CD4-positive, CD25-positive, alpha-beta regulatory T cell (primary cell): ENCODE results near the gene FRAT1. TPM values are rescaled to one million over a fixed set of nuclear protein-coding genes. Genes with fewer than 3 reads are reported as not detected.

Source experiments
- ATAC-seq, 2 donors: fragments of 150-1000 bp; cut with Tn5 transposase; one replicate each; pipeline ENCODE4 v1.10.0; 2021; ENCODE audit warnings: low read depth in 2 of 2, moderate number of reproducible peaks in 2 of 2, moderate library complexity in 1 of 2
- DNase-seq, 3 donors: peaks; one replicate each; pipeline versions ENCODE4 v3.0.0 to v3.0.0-alpha.2; 2012 to 2022; ENCODE audit warnings: mixed read lengths in 1 of 3
- H3K27ac ChIP-seq: one replicate; pipeline ENCODE4 v1.7.0; 2013; ENCODE audit warnings: mild to moderate bottlenecking, low read length; ENCODE audit not compliant: insufficient read depth, poor library complexity, severe bottlenecking
- H3K27me3 ChIP-seq: one replicate; pipeline ENCODE4 v1.7.0; 2013; ENCODE audit warnings: low read length; ENCODE audit not compliant: control insufficient read depth, insufficient read depth
- H3K36me3 ChIP-seq: one replicate; pipeline ENCODE4 v1.7.0; 2013; ENCODE audit warnings: mild to moderate bottlenecking, low read length, moderate library complexity; ENCODE audit not compliant: control insufficient read depth, insufficient read depth
- H3K4me1 ChIP-seq: 2 replicates; pipeline ENCODE4 v1.7.0; 2013; ENCODE audit warnings: mild to moderate bottlenecking, low read length; ENCODE audit not compliant: insufficient read depth, control insufficient read depth, poor library complexity, severe bottlenecking
- H3K4me3 ChIP-seq: one replicate; pipeline ENCODE4 v1.7.0; 2013; ENCODE audit warnings: low read depth, mild to moderate bottlenecking, low read length, moderate library complexity
- H3K9me3 ChIP-seq, 2 experiments: 1 replicate in 1 of 2; 2 replicates in 1 of 2; pipeline ENCODE4 v1.7.0; 2013; ENCODE audit warnings: low read length in 2 of 2, mild to moderate bottlenecking in 1 of 2, moderate library complexity in 1 of 2; ENCODE audit not compliant: control insufficient read depth in 2 of 2
- H3K27ac Mint-ChIP-seq, 3 donors: one replicate each; pipeline ENCODE4 v1.8.0; 2020 to 2022; ENCODE audit warnings: mild to moderate bottlenecking in 3 of 3, mixed read lengths in 3 of 3, moderate library complexity in 2 of 3
- H3K27me3 Mint-ChIP-seq: one replicate; pipeline ENCODE4 v1.8.0; 2022; ENCODE audit warnings: mild to moderate bottlenecking, mixed read lengths
- H3K36me3 Mint-ChIP-seq: one replicate; pipeline ENCODE4 v1.8.0; 2020; ENCODE audit warnings: mixed read lengths
- H3K4me1 Mint-ChIP-seq, 4 donors: one replicate each; pipeline ENCODE4 v1.8.0; 2020 to 2022; ENCODE audit warnings: mixed read lengths in 4 of 4, mild to moderate bottlenecking in 1 of 4
- H3K4me3 Mint-ChIP-seq, 4 donors: one replicate each; pipeline ENCODE4 v1.8.0; 2020 to 2022; ENCODE audit warnings: mild to moderate bottlenecking in 4 of 4, mixed read lengths in 4 of 4, moderate library complexity in 3 of 4
- H3K9me3 Mint-ChIP-seq, 7 donors: one replicate each; pipeline ENCODE4 v1.8.0; 2020 to 2022; ENCODE audit warnings: mixed read lengths in 7 of 7, mild to moderate bottlenecking in 3 of 7, moderate library complexity in 2 of 7
- polyA plus RNA-seq, 4 donors: library from polyadenylated mRNA; unstranded; fragments of 300-500 nt; fragmentation: Illumina TruSeq; gene quantifications; one replicate each; pipeline ENCODE4 v1.2.3, GENCODE V29; 2021
- total RNA-seq: library from RNA; stranded (reverse); gene quantifications from one replicate; pipeline ENCODE4 v1.2.3, GENCODE V29; 2022

FRAT1 gene
- total and polyA plus RNA-seq, 5 donors from 2014 or later: 5.6 to 28.2 (median 6.5) TPM

- no peaks in the 10 kb centered on the region for H3K9me3 Mint-ChIP-seq
- H3K27ac ChIP-seq: no peak overlapping the region
- H3K4me3 Mint-ChIP-seq: peak overlapping the region in 3 of 4 donors; percentile 10 to 31 (median 14)
- H3K4me1 Mint-ChIP-seq: peaks cover 17 to 65% (median 42%) of the 10 kb centered on the region in 4 donors
- H3K36me3 Mint-ChIP-seq: peaks cover 19% of the 10 kb centered on the region
- peaks cover 23% of the 10 kb centered on the region for H3K4me1 ChIP-seq
- H3K27ac Mint-ChIP-seq: peak overlapping the region; percentile 63 to 73 (median 67)
- H3K9me3 ChIP-seq: no peaks in the 10 kb centered on the region
- H3K27me3 ChIP-seq: no peaks in the 10 kb centered on the region
- H3K36me3 ChIP-seq: peaks cover 14% of the 10 kb centered on the region
- H3K4me3 ChIP-seq: no peak overlapping the region
- ATAC-seq (no peak), DNase-seq (peak in 1 of 3 donors; percentile 26)
- no peaks in the 10 kb centered on the region for H3K27me3 Mint-ChIP-seq
These were observed 8.6 kb downstream of the FRAT1 start for GRCh38 chr10:97327348-97328294.

DNA sequence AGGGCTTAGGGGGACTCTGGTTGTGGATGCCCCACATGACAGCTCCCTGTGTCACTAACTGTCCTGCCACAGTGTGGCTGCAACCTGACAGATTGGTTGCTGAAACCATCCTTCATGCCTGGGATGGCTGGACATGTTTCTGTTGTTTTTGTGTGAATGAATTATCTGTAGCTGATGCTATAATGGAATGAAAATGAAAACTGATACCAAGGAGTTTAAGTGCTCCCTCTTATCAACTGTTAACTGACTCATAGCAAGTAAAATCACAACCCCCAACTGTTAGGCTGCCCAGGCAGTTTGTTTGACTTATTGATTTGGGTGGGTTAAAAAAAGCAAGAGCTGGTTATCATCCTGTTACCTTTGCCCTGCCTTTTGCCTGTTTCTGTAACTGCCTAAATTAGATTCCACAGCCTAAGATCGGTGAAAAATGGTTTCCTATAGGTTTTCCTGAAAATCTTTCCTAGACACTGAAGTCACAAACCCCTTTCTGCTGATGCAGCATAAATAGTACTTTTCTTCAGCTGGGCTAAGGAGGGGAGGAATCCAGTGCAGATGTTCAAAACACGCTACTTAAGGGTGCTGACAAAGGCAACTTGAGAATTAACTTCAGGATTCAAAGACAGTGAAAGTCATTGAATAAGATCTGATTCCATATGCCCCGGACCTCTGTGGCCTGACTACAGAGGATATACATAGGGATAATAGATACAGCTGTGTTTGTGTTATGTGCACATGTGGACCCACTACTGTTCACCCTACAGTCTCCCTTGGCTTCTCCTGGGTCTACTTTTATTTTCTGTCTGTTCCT lies 9.8 kb downstream of the FRAT1 start:
- Histone ChIP-seq H3K9me3 (no peaks in the 10 kb centered on the region), H3K36me3 (peaks cover 14% of the 10 kb centered on the region), H3K4me3 (no peak overlapping the region), H3K27ac (no peak overlapping the region), H3K27me3 (no peaks in the 10 kb centered on the region), H3K4me1 (peaks cover 35% of the 10 kb centered on the region)
- peaks cover 17 to 70% (median 50%) of the 10 kb centered on the region in 4 donors for H3K4me1 Mint-ChIP-seq
- ATAC-seq (no peak), DNase-seq (peak in 1 of 3 donors; percentile 22)
- H3K4me3 Mint-ChIP-seq: peak overlapping the region in 1 of 4 donors; percentile 42
- H3K36me3 Mint-ChIP-seq: peaks cover 25% of the 10 kb centered on the region
- no peaks in the 10 kb centered on the region for H3K9me3 Mint-ChIP-seq
- no peaks in the 10 kb centered on the region for H3K27me3 Mint-ChIP-seq
- H3K27ac Mint-ChIP-seq: peak overlapping the region; percentile 11 to 82 (median 73)

GRCh38 chr10:97329766-97330165 lies 10.7 kb downstream of the FRAT1 start:
- H3K9me3 ChIP-seq: no peaks in the 10 kb centered on the region
- no peaks in the 10 kb centered on the region for H3K9me3 Mint-ChIP-seq

GRCh38 chr10:97331153-97331703 lies 12.2 kb downstream of the FRAT1 start:
- H3K27ac ChIP-seq: no peak overlapping the region
- peaks cover 14% of the 10 kb centered on the region for H3K36me3 ChIP-seq
- ATAC-seq: no peak
- no peaks in the 10 kb centered on the region for H3K9me3 ChIP-seq
- Mint-ChIP-seq H3K4me1 (peaks cover 11 to 73% (median 50%) of the 10 kb centered on the region in 4 donors), H3K27me3 (peaks cover 5% of the 10 kb centered on the region), H3K27ac (peak overlapping the region in 1 of 3 donors; percentile 95), H3K9me3 (no peaks in the 10 kb centered on the region), H3K4me3 (peak overlapping the region; percentile 93 to 97 (median 94)), H3K36me3 (peaks cover 25% of the 10 kb centered on the region)
- peaks cover 2% of the 10 kb centered on the region for H3K27me3 ChIP-seq
- DNase-seq: no peak
- H3K4me1 ChIP-seq: peaks cover 44% of the 10 kb centered on the region
- peak overlapping the region; percentile 92 for H3K4me3 ChIP-seq

More at GRCh38 chr10:97329766-97330165, 10.7 kb downstream of the FRAT1 start:
- DNase-seq (no peak), ATAC-seq (no peak)
- no peak overlapping the region for H3K4me3 ChIP-seq
- peaks cover 14% of the 10 kb centered on the region for H3K36me3 ChIP-seq
- no peak overlapping the region for H3K27ac ChIP-seq
- Mint-ChIP-seq H3K4me3 (peak overlapping the region in 3 of 4 donors; percentile 10 to 97 (median 93)), H3K36me3 (peaks cover 25% of the 10 kb centered on the region), H3K27ac (peak overlapping the region in 1 of 3 donors; percentile 45), H3K4me1 (peaks cover 17 to 70% (median 50%) of the 10 kb centered on the region in 4 donors), H3K27me3 (no peaks in the 10 kb centered on the region)
- H3K27me3 ChIP-seq: no peaks in the 10 kb centered on the region
- H3K4me1 ChIP-seq: peaks cover 37% of the 10 kb centered on the region

- ATAC-seq (no peak), DNase-seq (no peak)
- peaks cover 44% of the 10 kb centered on the region for H3K4me1 ChIP-seq
- peak overlapping the region; percentile 93 to 97 (median 94) for H3K4me3 Mint-ChIP-seq
- H3K9me3 Mint-ChIP-seq: no peaks in the 10 kb centered on the region
- no peaks in the 10 kb centered on the region for H3K9me3 ChIP-seq
- peaks cover 24% of the 10 kb centered on the region for H3K36me3 Mint-ChIP-seq
- H3K36me3 ChIP-seq: peaks cover 14% of the 10 kb centered on the region
- peaks cover 17% of the 10 kb centered on the region for H3K27me3 Mint-ChIP-seq
- H3K27ac Mint-ChIP-seq: peak overlapping the region; percentile 87 to 95 (median 91)
- peak overlapping the region; percentile 92 for H3K4me3 ChIP-seq
- peaks cover 5% of the 10 kb centered on the region for H3K27me3 ChIP-seq
- peak overlapping the region; percentile 55 for H3K27ac ChIP-seq
- peaks cover 8 to 64% (median 42%) of the 10 kb centered on the region in 4 donors for H3K4me1 Mint-ChIP-seq
These were observed 13.7 kb downstream of the FRAT1 start for GRCh38 chr10:97332591-97333350.

GRCh38 chr10:97333351-97333600 lies 14.2 kb downstream of the FRAT1 start:
- Mint-ChIP-seq H3K36me3 (peaks cover 21% of the 10 kb centered on the region), H3K4me1 (peaks cover 8 to 59% (median 40%) of the 10 kb centered on the region in 4 donors), H3K27me3 (peaks cover 21% of the 10 kb centered on the region), H3K4me3 (peak overlapping the region; percentile 93 to 97 (median 94)), H3K9me3 (no peaks in the 10 kb centered on the region), H3K27ac (peak overlapping the region; percentile 87 to 95 (median 91))
- Histone ChIP-seq H3K4me3 (peak overlapping the region; percentile 92), H3K36me3 (peaks cover 14% of the 10 kb centered on the region), H3K27ac (no peak overlapping the region), H3K27me3 (peaks cover 5% of the 10 kb centered on the region), H3K9me3 (no peaks in the 10 kb centered on the region), H3K4me1 (peaks cover 44% of the 10 kb centered on the region)
- ATAC-seq: no peak
- DNase-seq: no peak
